ENCODE measurements around the gene WRAP73. TPM values are rescaled to one million over a fixed set of nuclear protein-coding genes. Genes with fewer than 3 reads are reported as not detected.

The WRAP73 gene
- total and polyA plus RNA-seq, 9 of the 15 experiments (the other 6 are each of a cell fraction or from before 2014, with no cell fraction given) = 4.3 to 51.8 (median 30.1) TPM

- CTCF ChIA-PET (ENCODE audit: low intra/inter-chr PET ratio) = no interaction called here
- FAIRE-seq = no peak
- intact Hi-C loops (cut with micrococcal nuclease) = no loop called here
Observed at GRCh38 chr1:3644273-3644672, 5.6 kb downstream of the WRAP73 start.

More at GRCh38 chr1:3644273-3644672, 5.6 kb downstream of the WRAP73 start:
- DNase-seq (ENCODE audit: extremely low read depth in 1 of 4, low spot score in 3 of 4) (no peak), ATAC-seq (no peak)
- Histone ChIP-seq H4K20me1 (replicated peaks; ENCODE audit: control insufficient read depth, insufficient read depth, low read length) (0 out of 2 replicates have a peak, but pooled peaks cover 7% of the 10 kb centered on the region), H3K36me3 (ENCODE audit: control insufficient read depth, insufficient read depth, low read length) (peaks cover 47% of the 10 kb centered on the region; the same call in 2 of the 3 replicates), H3K4me3 (no peak overlapping the region), H3K9ac (ENCODE audit: insufficient read depth in 1 of 2, low read depth in 2 of 2, low read length in 2 of 2) (no peak overlapping the region), H3K9me3 (replicated peaks; ENCODE audit: control insufficient read depth, insufficient read depth, low read depth, low read length) (no peaks in the 10 kb centered on the region), H2AFZ (ENCODE audit: low read depth, low read length) (no peak overlapping the region), H3K27ac (ENCODE audit: extremely low read depth, low read depth, low read length) (no peak overlapping the region), H3K9me1 (ENCODE audit: control insufficient read depth, insufficient read depth, low read length) (no peaks in the 10 kb centered on the region), H3K27me3 (ENCODE audit: control insufficient read depth in 2 of 2, insufficient read depth in 2 of 2, low read length in 2 of 2) (no peaks in the 10 kb centered on the region), H3K4me1 (replicated peaks in 1 of 2; ENCODE audit: control insufficient read depth in 2 of 2, insufficient read depth in 2 of 2, low read length in 2 of 2) (peaks cover 6% of the 10 kb centered on the region in 2 experiments; a peak in 4 of 5 replicates), H3K79me2 (ENCODE audit: control insufficient read depth, insufficient read depth, low read length) (peaks cover 6% of the 10 kb centered on the region), H3K4me2 (ENCODE audit: insufficient read depth, low read length) (no peak overlapping the region)
- POLR2A ChIA-PET = interaction anchor here (1.0 to 1.9 kb wide), 2 partner anchors 9 to 15 kb away, joined by 3 to 4 read pairs; no protein-coding TSS in a partner anchor
- TF ChIP-seq CTCF (IDR thresholded peaks at IDR 0.05 in 2 of 3, conservative IDR thresholded peaks at IDR 0.05 in 1 of 3; ENCODE audit: insufficient read depth in 2 of 3, low read depth in 1 of 3, low read length in 3 of 3) (no peak), ERF (CRISPR knock-in tag; IDR thresholded peaks at IDR 0.05) (no peak), DACH1 (IDR thresholded peaks at IDR 0.05; ENCODE audit: partially characterized antibody) (no peak), SRF (CRISPR knock-in tag; IDR thresholded peaks at IDR 0.05) (no peak), NELFE (IDR thresholded peaks at IDR 0.05; ENCODE audit: insufficient read depth, insufficient read length) (no peak), ZNF354B (CRISPR knock-in tag; IDR thresholded peaks at IDR 0.05) (no peak), RFX1 (IDR thresholded peaks at IDR 0.05) (no peak), ZNF217 (CRISPR knock-in tag; IDR thresholded peaks at IDR 0.05) (no peak), ELF4 (CRISPR knock-in tag; IDR thresholded peaks at IDR 0.05) (no peak), RCOR1 (IDR thresholded peaks at IDR 0.05; ENCODE audit: borderline replicate concordance in 1 of 2, low read depth in 2 of 2, low read length in 2 of 2) (no peak), ZNF124 (CRISPR knock-in tag; IDR thresholded peaks at IDR 0.05) (no peak), ZC3H4 (CRISPR knock-in tag; IDR thresholded peaks at IDR 0.05; ENCODE audit: borderline replicate concordance) (no peak), PHF8 (IDR thresholded peaks at IDR 0.05; ENCODE audit: borderline replicate concordance, low read length) (no peak), NR1H2 (CRISPR knock-in tag; IDR thresholded peaks at IDR 0.05) (no peak), HDAC2 (IDR thresholded peaks at IDR 0.05) (no peak), TEAD1 (CRISPR knock-in tag; IDR thresholded peaks at IDR 0.05) (no peak)
- in situ Hi-C loops (cut with MboI) = no loop called here
- no TSS peak for BruUV-seq (replicated peaks)
- WGBS (ENCODE audit: insufficient coverage, low coverage, missing lambda C conversion rate) = 86% methylated on average over 10 of the region's 25 CpGs
